GM13976 (cell line): ENCODE measurements around the gene PPP3R1.

ENCODE experiments used
- DNase-seq: peaks from one replicate; pipeline ENCODE4 v3.0.0; 2012; ENCODE audit warnings: low spot score
- CTCF ChIP-seq: IDR thresholded peaks from 2 replicates; pipeline ENCODE4 v1.5.1; 2012; ENCODE audit warnings: borderline replicate concordance, mild to moderate bottlenecking; ENCODE audit not compliant: insufficient read depth; ENCODE audit errors: extremely low read depth, missing control alignments, control extremely low read depth
- in situ Hi-C: fragments of 300-500 bp; cut with MboI; formaldehyde crosslinking; loops from one replicate; pipeline ENCODE4 v1.12.0; 2022; ENCODE audit warnings: low sequenced_read_pairs, mixed read lengths, inconsistent platforms; ENCODE audit not compliant: unreplicated experiment

Gene PPP3R1

DNA sequence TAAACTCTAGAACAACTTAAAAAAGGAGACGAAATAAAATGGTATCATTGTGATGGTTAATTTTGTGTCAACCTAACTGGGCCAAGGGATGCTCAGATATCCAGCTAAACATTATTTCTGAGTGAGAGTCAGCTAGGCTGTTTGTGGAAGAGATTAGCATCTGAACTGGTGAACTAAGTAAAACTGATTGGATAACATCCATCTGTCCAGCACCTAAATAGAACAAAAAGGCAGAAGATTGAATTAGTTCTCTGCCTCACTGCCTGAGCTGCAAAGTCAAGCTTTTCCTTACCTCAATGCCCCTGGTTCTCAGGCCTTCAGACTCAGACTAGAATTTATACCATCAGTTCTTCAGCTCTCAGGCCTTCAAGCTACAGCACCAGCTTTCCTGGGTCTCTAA lies 30.0 kb downstream of the PPP3R1 start:
- in situ Hi-C loops = no loop called here
- no peak for TF ChIP-seq CTCF
- no peak for DNase-seq

GRCh38 chr2:68218343-68218901 lies 33.9 kb downstream of the PPP3R1 start:
- in situ Hi-C loops = no loop called here
- no peak for TF ChIP-seq CTCF
- no peak for DNase-seq

GRCh38 chr2:68217729-68218128 lies 34.6 kb downstream of the PPP3R1 start:
- DNase-seq = no peak
- no peak for TF ChIP-seq CTCF
- in situ Hi-C loops = no loop called here

DNA sequence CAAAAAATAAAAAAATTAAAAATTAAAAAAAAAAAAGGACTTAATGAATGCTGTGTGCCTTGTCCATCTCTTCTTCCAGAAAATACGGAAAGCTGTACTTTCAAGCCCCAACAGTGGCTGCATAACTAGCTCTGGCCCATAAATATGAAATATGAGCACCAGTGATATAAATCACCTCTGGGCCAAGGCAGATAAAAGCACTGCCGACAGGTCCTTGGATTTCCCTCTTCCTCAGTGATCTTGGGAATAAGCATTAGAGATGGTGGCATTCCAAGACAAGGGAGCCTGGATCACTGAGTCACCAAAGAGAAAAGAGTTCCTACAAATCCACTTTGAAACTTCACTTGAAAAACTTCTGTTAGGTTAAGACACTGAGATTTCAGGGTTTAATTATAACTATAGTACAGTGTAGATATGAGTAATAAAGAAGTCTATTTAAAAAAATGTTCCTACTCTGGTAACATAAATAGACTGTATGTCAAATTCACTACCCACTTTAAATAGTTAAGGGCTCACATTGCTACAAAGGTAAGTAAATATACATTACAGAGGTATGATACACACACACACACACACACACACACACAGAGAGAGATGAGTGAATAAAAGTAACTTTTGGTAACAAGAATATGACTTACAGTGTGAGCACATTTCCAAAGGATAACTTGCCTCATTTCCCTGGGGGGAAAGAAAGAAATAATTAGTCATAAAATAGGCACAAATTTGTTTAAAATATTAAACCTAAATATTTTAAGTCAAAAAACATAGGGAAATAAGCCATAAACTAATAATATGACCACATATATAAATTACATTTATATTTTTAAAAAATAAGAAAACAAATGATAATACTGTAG lies 35.6 kb downstream of the PPP3R1 start:
- no peak for TF ChIP-seq CTCF
- in situ Hi-C loops = no loop called here
- DNase-seq = no peak

- no peak for TF ChIP-seq CTCF
- in situ Hi-C loops = no loop called here
- no peak for DNase-seq
Observed at GRCh38 chr2:68214381-68214780, 38.0 kb downstream of the PPP3R1 start.

GRCh38 chr2:68206793-68207192 lies 45.5 kb downstream of the PPP3R1 start:
- in situ Hi-C loops = no loop called here
- no peak for DNase-seq
- no peak for TF ChIP-seq CTCF
